ENCODE results near the gene KLHL11.
A peak's percentile ranks its signal among the peaks of the same experiment; 100 is the strongest.
"Not testable (repeated sequence)": the region's sequence is repeated elsewhere in the genome, so short reads cannot be mapped to it uniquely, and the experiment has no call there.

Gene KLHL11

DNA sequence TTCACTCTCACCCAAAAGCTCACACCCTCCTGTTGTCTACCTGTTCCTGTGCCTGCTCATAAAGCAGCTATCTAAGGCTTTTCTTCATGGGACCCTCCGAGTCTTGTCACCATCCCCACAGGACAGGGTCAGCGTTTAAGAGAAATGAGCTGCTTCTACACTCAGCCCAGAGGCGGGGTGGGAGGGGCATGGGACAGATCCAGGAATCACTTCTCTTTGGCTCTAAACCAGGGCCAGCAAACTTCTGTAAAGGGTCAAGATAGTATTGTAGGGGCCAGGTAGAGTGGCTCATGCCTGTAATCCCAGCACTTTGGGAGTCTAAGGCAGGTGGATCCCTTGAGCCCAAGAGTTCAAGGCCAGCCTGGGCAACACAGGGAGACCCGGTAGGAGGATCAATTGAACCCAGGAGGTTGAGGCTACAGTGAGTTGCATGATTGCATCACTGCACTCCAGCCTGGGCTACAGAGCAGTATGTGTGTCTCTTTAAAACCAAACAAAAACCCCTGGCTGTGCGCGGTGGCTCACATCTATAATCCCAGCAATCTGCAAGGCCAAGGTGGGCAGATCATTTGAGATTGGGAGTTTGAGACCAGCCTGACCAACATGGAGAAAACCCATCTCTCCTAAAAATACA is 23.2 kb upstream of the KLHL11 start:
- no peak for DNase-seq

DNA sequence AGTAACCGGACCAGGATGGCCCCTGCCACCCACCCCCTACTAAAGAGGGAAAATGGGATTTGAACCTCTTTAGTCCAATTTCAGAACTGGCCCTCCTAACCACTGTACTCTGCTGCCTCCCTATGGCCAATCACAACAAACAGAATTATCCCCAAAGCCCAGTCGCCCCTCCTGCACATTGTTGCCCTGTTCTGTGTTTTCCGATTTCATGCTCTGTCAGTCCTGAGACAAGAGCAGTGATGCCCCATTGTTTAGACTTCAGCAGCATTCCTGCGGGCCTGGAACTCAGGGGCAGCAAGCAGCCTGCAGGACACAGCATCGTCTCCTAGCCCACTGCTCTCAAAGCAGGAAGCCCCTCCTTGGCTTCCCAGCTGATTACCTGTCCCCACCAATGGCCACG is 20.5 kb upstream of the KLHL11 start:
- DNase-seq: no peak

- DNase-seq: no peak
These were observed 17.5 kb upstream of the KLHL11 start for GRCh38 chr17:41882756-41883155.

- no peak for DNase-seq
These were observed 14.9 kb upstream of the KLHL11 start for GRCh38 chr17:41880130-41880529.

GRCh38 chr17:41874293-41874670 is 9.1 kb upstream of the KLHL11 start:
- DNase-seq: not testable (repeated sequence)

- DNase-seq: no peak
These were observed 8.5 kb upstream of the KLHL11 start for GRCh38 chr17:41873559-41874292.

DNA sequence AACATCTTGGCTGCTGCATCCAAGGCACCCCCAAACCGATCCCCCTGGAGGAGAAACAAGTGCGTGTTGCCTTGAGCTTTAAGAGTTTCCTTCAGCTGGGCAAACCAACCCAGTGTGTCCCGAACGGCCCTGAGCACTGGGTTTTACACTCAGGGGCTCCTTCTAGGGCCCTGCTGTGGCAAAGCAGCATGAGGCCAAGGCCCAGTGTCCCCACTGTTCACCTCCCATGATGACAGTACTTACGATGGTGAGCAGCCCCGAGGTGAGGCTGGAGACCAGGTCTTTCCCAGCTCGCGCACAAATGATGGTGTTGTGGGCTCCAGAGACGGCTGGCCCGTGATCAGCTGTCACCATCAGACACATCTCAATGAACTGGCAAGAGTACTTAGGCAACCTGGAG is 6.6 kb upstream of the KLHL11 start:
- DNase-seq: no peak

GRCh38 chr17:41870627-41871026 is 5.4 kb upstream of the KLHL11 start:
- no peak for DNase-seq

- DNase-seq: no peak
These were observed 4.9 kb upstream of the KLHL11 start for GRCh38 chr17:41870097-41870496.

GRCh38 chr17:41869426-41869825 is 4.2 kb upstream of the KLHL11 start:
- DNase-seq: no peak

- no peak for DNase-seq
These were observed 3.3 kb upstream of the KLHL11 start for GRCh38 chr17:41868568-41868967.

DNA sequence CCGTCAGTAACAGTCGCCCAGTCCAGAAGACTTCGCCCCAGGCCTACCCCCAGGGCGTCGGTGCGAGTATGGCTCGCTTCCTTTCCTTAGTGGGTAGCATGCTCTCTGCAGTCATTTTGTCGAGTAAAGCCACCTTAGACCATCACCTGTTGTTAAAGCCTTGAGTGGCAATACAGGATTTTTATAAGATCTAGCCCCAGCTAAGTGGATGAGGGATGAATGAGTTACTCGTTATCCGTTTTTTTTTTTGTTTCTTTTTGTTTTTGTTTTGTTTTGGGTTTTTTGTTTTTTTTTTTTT is 322 bp upstream of the KLHL11 start:
- DNase-seq: no peak

DNA sequence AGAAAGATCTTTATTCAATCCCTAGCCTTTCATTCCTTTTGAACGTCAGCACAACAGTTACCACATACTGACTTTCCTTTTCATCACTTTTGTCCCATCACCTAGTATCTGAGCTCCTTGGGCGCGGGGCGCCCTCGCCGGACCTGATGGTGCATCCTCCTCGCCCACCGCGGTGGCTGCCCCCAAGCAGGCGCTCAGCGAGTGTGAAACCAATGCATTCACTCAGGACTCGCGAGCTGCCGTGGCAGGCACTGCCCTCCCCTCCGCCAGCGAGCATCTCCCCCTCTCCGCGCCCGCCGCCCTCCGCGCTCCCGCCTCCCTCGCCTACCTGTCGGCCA is 756 bp downstream of the KLHL11 start:
- peak; percentile 10 for DNase-seq

DNA sequence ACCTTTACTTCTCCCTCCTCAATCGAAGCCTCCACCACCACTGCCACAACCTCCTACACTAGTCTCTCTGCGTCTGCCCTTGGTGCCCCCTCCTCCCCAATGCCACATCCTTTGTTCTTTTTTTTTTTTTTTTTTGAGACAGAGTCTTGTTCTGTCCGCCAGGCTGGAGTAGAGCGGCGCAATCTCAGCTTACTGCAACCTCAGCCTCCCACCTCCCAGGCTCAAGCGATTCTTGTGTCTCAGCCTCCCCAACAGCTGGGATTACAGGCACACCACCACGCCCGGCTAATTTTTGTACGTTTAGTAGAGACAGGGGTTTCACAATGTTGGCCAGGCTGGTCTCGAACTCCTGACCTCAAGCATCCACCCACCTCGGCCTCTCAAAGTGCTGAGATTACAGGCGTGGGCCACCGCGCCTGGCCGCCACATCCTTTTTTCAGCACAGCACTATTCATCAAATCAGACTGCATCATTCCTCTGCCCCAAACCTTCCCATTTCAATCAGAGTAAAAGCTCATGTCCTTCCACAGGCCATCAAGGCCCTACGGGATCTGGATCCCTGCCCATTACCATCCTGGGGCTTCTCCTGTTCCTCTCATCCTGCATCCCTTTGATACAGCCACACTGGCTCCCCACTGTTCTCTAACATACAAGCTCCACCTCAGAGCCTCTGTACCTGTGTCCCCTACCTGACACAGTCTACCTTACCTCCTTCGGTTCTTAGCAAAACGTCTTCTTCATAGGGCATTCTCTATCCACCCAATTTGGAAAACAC is 2.0 kb downstream of the KLHL11 start:
- no peak for DNase-seq

DNA sequence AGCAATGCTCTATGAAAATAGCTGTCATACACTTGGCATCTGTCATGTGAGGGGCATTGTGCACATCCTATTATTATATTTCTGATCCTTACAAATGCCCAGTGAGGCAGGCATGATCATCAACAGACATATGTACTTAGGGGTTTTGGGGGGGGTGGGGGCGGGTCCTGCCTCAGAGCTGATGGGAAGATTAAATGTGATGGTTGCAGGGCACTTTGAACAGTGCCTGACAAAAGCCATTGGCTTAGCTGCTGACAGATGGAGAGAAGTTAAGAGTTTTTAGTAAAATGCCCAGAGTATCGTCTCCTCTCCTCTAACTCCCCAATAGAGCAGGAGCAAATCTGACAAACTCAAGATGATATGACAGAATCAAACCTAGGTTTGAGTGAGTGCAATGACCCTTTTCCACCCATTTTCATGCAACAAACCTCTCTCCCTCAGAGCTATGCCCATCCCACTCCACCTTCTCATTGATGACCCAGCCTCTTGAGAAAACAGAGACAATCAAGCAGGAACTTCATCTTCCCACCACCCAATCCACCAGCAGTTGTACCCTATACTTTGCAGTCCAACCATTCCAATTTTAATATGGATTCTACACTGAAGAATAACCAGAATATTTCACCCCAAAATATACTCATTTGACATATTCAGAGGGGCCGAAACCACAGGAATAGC is 4.8 kb downstream of the KLHL11 start:
- DNase-seq: no peak

- not testable (repeated sequence) for DNase-seq
These were observed 13.8 kb downstream of the KLHL11 start for GRCh38 chr17:41851382-41851781.

GRCh38 chr17:41849251-41849990 is 15.8 kb downstream of the KLHL11 start:
- no peak for DNase-seq

DNA sequence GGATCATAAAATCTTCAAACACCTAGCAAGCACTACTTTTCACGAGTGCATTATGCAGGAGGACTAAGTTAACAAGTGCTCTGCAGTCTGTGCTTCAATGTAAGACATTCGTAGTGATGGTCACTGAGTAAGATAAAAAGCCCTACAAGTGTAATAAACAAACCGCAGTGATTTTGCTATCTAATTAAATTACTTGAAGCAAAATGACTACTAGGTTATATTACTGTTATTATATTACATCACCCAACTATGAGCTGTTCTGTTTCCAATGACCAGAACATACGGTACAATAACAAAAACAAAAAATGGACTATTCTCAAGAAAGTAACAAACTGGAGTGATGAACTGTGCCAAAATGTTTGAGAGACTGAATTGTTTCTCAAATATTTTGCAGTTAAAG is 16.4 kb downstream of the KLHL11 start:
- DNase-seq: no peak

DNA sequence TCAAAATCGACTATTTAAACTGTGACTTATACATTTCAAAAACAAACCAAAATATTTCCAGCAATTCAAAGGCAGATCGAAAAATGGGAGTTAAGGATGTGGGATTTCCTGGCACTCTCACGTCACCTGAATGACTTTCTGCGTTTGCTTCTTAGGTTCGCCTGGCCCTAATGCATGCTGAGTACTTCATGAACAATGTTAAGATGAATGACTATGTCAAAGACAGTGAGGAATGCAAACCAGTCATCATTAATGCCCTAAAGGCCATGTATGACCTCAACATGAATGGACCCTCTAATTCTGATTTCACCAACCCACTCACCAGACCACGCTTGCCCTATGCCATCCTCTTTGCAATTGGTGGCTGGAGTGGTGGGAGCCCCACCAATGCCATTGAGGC is 20.3 kb downstream of the KLHL11 start:
- no peak for DNase-seq

DNA sequence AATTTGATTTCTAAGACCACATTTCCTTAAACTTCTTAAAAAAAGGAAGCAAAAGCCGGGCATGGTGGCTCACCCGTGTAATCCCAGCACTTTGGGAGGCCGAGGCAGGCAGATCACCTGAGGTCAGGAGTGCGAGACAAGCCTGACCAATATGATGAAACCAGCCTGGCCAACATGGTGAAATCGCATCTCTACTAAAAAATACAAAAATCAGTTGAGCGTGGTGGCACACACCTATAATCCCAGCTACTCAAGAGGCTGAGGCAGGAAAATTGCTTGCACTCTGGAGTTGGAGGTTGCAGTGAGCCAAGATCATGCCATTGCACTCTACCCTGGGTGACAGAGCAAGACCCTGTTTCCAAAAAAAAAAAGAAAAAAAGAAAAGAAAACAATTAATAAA is 24.4 kb downstream of the KLHL11 start:
- not testable (repeated sequence) for DNase-seq

DNA sequence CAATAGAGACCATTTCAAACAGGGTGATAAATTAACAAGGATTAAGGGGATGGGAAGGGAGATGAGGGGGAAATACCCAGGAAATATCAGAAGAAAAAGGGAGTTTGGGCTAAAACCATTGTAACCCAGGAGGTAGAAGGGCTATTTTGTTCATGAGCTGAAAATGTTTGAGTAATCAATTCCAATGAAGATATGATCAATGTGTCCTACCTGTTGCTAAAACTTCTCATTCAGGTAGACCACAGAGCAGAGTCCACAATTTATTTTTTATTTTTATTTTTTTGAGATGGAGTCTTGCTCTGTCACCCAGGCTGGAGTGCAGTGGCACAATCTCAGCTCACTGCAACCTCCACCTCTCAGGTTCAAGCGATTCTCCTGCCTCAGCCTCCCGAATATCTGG is 25.8 kb downstream of the KLHL11 start:
- DNase-seq: not testable (repeated sequence)

DNA sequence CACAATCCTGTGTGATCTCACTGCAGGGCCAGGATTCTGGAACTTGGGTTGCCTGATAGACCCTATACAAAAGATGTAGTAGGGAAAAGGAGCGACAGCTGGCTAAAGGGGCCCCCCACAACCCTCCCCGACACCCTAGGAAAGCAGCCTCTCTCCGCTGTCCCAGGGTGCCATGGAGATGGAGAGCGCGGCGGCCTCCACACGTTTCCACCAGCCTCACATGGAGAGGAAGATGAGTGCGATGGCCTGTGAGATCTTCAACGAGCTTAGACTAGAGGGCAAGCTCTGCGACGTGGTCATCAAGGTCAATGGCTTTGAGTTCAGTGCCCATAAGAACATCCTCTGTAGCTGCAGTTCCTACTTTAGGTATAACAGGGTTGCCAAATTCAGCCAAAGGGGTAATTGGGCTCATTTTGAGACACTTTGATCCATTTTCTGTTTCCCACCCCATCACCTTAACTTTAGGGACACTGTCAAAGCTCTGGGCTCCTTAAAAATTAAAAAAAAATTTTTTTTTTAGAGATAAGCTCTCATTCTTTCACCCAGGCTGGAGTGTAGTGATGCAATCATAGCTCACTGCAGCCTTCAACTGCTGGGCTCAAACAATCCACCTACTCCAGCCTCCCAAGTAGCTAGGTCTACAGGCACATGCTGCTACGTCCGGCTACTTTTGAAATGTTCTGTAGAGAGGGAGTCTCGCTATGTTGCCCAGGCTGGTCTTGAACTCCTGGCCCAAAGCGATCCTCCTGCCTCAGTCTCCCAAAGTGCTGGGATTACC is 27.3 kb downstream of the KLHL11 start, which contains the start of gene KLHL10:
Gene KLHL10, plus strand, starts transcription at position 65 of the 778 bp plus-strand sequence. Its CDS starts 108 bp downstream, at position 173.
- DNase-seq: no peak

Measured in NCI-H1105 (cell line).